ENCODE data around the gene MCCD1. TPM values are rescaled to one million over a fixed set of nuclear protein-coding genes. Genes with fewer than 3 reads are reported as not detected.
A peak's percentile ranks its signal among the peaks of the same experiment; 100 is the strongest.
"Not testable (repeated sequence)": the region's sequence is repeated elsewhere in the genome, so short reads cannot be mapped to it uniquely, and the experiment has no call there.

Gene MCCD1
- polyA plus RNA-seq, 12 donors = not detected

DNA sequence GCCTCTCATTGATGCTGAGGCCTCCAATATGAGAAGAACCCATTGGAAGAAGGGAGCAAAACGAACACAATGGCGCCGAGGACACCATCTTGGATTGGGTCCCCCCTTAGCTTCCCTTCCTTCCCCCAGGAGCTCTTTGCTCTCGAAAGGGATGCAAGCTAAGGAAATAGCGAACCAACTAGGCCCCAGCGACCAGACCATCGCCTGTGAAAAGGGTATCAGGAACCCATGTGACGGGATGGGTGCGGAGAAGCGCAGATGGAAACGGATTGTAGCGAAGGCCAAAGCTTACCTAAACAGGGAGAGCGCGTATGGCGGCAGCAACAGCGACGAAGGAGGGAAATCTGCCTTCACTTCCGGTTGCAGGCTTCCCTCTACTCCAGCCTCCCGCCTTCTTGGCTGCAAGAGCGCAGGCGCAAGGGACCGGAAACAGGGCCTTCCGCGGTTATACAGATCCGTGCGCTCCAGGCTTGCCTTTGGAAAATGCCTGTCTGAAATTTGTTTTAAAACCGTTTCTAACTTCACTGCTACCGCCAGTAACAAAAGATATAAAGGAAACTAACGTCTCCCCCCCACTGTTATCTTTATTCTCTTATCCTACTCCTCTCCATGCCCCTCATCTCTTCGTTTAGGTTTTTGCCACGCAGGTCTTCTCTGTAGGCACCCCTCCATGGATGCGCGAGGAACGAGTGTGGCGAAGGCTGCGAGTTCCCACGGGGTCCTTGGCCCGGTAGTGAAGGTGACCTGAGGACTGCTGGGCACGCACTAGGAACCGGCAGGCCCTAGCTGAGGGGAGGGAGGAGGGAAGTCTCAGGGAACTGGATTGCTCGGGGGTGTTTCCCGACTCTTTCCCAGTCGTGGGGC is 13.1 kb downstream of the MCCD1 start, which contains the start of gene DDX39B:
Gene DDX39B, minus strand, starts transcription at position 346 of the 864 bp plus-strand sequence. CDS start 1,471 bp downstream, outside the sequence.
- peak; percentile 98 for DNase-seq

DNA sequence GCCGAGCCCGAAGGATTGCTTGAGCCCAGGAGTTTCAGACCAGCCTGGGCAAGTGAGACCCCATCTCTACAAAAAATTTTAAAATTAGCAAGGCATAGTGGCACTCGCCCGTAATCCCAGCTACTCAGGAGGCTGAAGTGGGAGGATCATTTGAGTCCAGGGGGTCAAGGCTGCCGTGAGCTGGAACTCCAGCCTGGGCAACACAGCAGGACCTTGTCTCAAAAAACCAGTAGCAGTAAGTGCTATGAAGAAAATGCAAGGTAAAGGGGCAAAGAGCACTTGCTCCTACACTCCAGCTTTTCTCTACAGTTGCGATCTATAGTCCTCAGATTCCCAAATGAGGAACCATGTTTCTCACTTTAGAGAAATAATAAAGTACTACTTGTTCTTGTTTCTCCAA is 14.9 kb downstream of the MCCD1 start:
- no peak for DNase-seq

DNA sequence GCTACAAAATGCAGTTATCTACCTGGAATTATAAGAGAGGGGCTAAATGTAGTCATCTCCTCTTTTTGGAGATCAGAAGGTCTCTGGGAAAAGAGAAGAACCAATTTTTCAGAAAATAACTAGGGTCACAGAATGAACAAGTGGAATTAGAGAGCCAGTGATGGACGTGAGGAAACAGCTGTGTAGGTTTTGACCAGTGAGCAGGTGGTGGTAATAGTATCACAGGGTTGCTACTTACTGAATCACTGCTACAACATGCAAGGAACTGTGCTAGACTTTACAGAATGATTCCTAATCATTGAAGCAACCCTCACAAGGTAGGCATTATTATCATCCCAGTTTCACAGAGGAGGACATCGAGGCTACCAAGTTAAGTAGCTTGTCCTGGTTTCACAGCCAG is 15.9 kb downstream of the MCCD1 start:
- no peak for DNase-seq

DNA sequence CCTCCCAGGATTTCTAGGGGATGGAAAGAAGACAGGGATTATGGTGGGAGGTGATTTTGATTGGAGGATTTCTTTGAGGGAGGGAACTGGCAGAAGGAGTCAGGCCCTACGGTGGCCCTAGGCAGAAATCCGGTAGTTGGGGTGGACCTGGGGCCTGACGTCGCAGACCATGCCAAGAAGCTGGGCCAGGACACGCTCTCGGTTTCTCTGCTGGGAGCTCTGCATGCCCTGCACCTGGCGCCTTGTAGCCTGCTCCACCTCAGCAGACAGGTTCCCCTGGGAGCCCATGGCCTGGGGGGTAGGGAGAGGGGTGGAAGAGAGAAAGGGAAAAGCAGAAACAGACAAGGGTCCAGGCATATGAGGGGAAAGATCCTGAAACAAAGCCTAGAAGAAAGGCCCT is 16.5 kb downstream of the MCCD1 start:
- no peak for DNase-seq

DNA sequence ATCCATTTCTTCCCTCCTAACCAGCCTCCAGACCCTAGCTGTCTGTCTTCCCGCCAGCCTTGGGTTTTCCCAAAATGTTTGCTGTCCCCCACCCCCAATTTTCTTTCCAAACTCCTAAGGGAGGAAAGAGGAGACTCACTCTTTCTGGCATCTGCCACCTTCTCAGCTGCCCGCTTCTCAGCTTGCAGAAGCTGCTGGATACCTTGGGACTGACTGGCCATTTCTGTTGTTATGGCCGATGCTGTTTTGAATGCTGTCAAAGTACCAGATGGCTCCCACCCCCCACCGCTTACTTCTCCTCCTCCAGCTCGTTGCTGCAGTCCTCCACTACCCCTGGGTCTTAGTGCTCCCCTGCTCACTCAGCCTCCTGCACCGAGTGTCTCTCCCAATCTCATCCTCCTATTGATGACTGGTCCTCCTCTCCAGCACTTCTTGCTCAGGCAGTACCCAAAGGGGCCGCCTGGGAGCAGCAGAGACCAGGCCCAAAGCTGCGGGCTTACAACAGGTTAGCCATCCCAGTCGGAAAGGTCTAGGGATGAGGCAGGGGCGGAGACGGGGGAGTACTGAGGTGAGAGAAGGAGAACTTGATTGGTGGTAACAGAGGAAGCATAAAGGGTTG is 17.7 kb downstream of the MCCD1 start, which contains the start of gene ATP6V1G2:
Gene ATP6V1G2, minus strand, starts transcription at position 270 of the 619 bp plus-strand sequence. Its CDS starts 49 bp downstream, at position 221.
- DNase-seq = peak; percentile 89

DNA sequence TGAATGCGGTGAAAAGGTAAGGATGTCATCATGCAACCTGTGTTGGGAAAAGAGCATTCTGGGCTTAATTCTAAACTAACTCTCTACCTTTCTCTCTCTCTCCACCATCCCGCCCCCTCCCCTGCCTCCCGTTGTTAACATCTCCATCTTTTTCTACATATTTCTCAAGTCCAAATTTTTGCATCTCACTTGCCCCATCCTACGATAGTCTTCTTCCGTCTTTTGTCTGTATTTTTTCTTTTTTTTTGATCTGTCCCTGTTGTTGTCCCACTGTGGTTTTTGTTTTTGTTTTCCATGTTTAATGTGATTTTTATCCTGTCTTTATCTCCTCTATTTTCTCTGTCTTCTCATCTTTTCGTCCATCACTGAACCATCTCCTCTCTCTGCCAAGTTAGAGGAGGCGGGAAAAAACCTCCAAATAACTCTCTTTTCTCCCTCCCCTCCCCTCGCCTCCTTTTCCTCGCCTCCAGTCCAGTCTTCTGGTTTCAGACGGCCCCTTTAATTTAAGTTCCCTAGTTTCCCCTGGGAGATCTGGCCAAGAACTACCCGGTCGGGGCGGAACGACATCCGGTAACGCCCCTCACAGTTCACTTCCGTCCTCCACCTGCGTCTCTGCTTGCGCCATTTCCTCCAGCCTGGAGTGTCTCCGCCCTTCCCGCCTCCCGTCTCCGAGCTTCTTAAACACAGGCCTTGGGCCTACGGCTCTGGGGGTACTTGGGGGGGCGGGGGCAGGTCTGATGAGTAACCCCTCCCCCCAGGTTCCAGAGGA is 18.4 kb downstream of the MCCD1 start, which contains the start of gene NFKBIL1:
Gene NFKBIL1, plus strand, starts transcription at position 651 of the 769 bp plus-strand sequence. Its CDS starts 87 bp downstream, at position 738.
- DNase-seq = peak; percentile 99

DNA sequence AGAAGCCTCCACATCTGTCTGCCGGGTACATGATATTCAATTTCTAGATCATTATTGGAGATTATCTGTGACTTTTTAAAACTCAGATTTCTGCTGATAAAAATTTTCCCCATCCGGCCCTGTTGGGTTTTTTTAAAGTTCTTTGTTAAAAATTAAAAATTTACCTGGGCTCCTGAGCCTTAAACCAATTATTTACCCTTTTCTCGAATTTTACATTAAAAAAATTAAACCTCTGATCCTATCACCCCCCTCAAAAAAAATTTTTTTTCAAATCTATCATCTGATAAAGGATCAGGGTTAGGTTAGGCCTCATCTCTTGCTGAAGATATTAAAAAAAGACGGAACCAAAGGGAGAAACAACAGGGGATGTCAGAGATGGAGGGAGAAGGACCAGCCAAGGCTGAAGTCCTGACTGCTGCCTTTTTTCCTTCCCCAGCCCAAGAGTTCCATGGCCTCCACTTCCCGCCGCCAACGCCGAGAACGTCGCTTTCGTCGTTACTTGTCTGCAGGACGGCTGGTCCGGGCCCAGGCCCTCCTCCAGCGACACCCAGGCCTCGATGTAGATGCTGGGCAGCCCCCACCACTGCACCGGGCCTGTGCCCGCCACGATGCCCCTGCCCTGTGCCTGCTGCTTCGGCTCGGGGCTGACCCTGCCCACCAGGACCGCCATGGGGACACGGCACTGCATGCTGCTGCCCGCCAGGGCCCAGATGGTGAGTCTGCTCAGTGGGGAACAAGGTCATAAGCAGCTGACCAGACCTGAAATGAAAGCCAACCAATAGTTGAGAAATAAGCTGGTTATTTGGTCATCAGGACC is 19.2 kb downstream of the MCCD1 start:
- no peak for DNase-seq

DNA sequence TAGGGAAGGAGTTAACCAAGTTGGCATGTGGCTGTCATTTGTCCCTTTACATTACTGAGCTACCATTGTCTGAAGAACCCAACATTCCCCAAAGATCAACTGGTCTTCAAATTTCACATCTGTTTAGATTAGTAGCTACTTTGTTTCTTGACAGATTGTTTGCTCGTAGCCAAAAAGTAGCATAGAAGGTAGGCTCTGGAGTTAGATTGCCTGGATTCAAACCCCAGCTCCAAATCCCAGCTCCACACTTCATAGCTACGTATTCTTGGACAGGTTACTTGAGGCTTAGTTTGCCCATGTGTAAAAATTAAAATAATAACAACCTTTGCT is 19.7 kb downstream of the MCCD1 start:
- no peak for DNase-seq

DNA sequence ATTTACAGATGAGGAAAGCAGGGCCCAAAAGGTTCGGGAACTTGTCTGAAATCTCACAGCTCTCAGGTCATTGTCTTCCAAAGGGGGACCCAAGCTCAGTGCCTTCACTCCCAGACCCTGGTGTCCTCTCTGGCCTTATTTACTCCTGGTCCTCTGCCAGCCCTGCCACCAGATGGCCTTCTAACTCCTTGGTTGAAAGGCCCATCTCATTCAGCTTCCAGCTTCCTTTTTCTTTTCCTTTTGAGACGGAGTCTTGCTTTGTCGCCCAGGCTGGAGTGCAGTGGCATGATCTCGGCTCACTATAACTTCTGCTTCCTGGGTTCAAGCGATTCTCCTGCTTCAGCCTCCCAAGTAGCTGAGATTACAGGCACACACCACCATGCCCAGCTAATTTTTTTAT is 22.6 kb downstream of the MCCD1 start:
- not testable (repeated sequence) for DNase-seq

DNA sequence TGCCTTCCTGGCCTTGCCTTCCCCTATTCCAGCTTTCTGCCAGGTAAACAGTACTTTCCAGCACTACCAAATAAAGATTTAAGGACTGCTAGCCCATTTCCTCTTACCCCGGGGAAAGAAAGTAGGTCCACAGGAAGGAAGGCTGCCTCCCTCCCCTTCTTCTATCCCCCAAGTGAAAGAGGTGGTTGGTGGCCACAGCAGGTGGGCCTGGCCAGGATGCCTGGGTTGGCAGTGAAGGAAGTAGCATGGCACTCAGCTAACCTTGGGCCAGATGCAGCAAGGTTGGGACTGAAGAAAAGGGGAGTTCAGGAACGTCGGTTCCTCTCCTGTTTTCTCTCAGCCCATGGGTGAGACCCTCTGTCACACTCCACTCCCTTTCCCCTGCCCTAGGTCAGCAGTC is 27.5 kb downstream of the MCCD1 start:
- no peak for DNase-seq

DNA sequence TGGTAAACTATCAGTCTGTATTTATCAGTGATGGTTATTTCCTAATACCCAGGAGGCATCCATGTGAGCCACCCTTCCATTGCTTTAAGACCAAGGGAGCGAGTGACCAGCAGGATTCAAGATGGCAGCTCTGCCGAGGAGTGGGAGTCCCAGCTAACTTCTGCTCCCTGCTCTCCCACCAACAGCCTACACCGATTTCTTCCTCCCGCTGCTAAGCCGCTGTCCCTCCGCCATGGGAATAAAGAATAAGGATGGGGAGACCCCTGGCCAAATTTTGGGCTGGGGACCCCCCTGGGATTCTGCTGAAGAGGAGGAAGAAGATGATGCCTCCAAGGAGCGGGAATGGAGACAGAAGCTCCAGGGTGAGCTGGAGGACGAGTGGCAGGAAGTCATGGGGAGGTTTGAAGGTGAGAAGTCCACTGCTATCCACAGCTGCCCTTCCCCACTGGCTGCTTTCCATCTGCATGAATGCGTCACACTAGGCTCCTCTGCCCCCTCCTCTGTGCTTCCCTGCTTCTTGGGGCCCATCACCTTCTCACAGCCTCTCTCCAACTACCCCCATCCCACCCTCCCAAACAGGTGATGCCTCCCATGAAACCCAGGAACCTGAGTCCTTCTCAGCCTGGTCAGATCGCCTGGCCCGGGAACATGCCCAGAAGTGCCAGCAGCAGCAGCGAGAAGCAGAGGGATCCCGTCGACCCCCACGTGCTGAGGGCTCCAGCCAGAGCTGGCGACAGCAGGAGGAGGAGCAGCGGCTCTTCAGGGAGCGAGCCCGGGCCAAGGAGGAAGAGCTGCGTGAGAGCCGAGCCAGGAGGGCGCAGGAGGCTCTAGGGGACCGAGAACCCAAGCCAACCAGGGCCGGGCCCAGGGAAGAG is 28.9 kb downstream of the MCCD1 start:
- no peak for DNase-seq

DNA sequence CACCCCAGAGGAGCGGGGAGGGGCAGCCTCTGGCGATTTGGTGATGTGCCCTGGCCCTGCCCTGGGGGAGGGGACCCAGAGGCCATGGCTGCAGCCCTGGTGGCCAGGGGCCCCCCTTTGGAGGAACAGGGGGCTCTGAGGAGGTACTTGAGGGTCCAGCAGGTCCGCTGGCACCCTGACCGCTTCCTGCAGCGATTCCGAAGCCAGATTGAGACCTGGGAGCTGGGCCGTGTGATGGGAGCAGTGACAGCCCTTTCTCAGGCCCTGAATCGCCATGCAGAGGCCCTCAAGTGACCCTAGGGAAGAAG is 29.5 kb downstream of the MCCD1 start:
- DNase-seq = no peak

DNA sequence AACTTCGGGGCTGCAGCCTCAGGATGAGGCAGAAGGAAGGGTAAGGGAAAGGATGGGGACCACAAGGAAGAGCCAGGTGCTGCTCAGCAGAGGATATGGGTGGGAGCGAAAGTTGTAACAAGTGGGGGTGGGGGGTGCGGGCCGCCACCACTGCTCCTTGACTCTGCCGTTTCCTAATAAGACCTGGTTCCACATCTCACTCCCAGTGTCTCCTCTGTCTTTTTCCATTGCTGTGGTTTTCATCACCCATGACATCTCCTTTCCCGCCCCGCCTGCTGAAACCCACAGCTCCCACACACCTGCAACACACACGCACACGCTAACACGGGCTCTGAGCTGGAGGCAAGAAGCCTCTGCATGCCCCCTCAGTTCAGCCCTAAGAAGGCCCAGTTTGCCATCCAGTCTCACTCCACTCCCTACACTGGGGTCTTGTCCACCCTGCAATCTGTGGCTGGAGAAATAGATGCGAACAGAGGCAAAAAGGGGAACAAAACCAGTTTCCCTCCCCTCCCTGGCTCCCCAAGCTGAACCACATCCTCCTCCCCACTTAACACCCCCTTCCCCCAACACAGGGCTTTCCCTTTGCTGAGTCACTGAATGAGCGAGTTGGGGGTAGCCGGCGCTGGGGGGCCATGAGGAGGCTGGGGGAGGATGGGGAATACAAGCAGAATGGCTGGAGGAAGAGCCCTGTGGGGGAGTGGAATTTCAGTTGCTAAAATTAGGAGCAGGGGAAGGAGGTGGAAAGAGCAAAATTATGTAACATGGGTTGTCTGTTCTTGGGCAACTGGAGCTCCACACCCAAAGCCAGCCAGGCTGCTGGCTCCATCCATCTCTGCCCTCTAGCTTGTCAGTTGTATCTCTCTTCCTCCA is 30.1 kb downstream of the MCCD1 start:
- DNase-seq = no peak

DNA sequence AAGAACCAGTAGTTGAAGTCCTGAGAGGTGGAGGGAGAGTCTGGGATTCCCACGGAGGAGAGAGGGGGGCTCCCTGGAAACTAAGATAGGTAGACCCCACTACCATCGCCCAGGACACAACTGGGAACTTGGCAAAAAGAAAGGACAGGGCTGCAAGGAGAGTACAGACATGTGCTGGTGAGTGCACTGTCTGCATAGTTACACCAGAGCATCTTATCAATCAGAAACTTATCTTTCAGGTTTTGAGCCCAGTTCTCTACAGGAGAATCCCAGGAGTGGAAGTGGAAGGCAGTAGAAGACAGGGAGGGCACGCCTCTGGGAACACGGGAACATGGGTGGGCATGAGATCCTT is 30.8 kb downstream of the MCCD1 start:
- no peak for DNase-seq

DNA sequence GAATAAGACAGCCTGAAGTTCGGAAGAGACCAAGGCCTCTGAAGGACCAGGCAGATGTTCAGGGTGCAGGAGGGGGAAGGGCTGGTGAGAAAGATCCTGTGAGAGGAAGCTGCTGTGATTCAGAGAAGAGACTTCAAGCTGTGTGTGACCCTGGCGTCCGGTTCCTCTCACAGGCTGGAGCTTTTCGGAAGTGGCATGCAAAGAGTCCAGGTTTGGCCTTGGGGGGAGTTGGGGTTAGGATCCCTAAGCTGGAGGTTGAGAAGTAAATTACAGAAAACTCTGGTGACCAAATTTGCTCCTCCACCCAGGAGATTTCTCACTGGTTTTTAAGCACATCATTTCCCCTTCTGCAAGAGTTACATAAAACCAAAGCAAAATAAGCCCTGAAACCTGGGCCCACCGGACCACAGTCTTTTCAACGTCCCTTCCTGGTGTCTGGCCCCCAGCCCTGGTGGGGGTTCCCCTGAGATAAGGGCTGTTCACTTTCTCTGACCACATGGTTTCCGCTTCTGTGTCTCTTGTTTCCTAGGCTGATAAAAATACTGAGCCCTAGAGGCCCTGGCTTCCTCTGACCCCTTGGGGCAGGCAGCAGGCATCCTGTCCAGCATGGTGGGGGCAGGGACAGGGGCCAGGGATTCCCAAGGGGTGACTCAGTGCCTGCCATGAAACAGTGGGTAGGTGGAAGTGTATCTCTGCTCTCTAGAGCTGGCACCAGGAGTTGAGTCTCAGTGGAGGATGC is 31.4 kb downstream of the MCCD1 start:
- DNase-seq = no peak

DNA sequence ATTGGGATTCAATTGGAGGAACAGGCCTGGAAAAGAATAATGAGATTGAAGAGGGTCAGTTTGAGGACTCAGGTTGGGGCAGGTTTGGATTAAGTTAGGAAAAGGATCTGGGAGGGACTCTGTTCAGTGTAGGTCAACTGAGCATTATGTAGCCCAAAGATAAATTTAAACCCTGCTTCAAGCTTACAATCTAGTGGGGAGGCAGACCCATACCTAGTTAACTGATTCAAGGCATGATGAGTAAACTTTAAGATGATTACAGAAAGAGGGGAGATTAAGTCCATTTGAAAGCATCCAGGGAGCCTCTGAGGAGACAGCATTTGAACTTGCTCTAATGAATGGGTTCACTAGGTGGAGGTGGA is 31.9 kb downstream of the MCCD1 start:
- DNase-seq = no peak

DNA sequence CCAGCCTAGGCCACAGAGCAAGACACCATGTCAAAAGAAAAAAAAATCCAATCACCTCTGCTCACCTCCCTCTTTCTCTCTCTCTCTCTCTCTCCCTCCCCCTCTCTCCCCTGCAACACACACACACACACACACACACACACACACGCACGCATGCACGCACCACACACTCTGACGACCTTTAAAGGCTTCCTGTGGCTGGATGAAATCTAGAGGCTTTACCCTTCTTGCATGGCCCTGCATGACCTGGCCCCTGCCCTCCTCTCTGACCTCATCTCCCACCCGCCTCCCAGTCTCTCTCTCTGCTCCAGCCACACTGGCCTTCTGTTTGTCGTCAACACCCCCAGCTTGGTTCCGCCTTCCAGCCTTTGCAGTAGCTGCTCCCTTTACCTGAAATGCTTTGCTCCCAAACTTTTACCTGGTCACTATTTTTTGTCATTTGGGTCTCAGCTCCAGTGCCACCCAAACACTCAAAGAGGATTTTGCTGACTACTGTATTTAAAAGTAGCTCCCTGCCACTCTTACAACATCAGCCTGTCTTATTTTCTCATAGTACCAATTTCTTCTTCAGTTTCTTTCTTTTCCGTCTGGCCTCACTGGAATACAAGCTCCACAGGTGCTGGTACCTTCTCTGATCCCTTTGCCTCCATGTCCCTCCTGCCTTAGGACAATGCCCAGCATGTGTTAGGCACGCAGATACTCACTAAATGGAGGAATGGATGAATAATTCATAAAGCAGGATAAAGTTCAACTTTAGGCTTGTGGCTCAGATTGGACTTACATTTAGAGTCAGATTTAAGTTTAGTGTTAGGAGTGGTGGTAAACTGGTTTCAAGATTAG is 39.0 kb downstream of the MCCD1 start:
- no peak for DNase-seq

DNA sequence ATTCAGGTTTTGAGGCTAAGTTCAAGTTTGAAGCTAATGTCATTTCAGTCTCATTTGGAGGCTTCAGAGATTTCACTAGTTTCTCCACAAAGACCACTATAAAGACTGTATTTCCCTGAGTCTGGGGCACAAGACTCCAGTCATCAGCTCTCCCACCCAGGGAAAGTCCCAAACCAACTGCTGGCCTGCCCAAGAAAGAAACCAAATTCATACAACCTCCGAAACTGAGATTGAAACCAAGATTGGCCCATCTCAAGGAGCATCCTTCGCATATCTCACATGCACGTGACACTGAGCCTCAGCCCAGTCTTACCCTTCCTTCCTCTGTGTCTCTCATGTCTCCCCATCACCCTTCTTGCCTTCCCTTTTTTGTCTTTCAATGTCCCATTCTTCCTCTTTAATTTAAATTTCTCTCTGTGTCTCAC is 39.8 kb downstream of the MCCD1 start:
- DNase-seq = no peak

All from muscle of arm (tissue), 12 donors.